K562 (cell line): ENCODE results near the gene COQ8A. TPM values are rescaled to one million over a fixed set of nuclear protein-coding genes. Genes with fewer than 3 reads are reported as not detected.

Source experiments
- CXXC5 ChIP-seq: fragments of 250-450 bp; sonication (Bioruptor Pico); IDR thresholded peaks from 2 replicates; pipeline ENCODE4 v1.8.0; 2022; ENCODE audit warnings: inconsistent platforms, mild to moderate bottlenecking, moderate library complexity
- DNMT1 ChIP-seq: fragments of 450-650 bp; IDR thresholded peaks from 2 replicates; pipeline ENCODE4 v1.6.1; 2016; ENCODE audit warnings: antibody characterized with exemption, mild to moderate bottlenecking
- EP300 ChIP-seq: IDR thresholded peaks from 2 replicates; pipeline ENCODE4 v1.6.1; 2012; ENCODE audit warnings: low read length, improper control_type of control experiment
- ESRRB ChIP-seq: fragments of 250-450 bp; sonication (Bioruptor Pico); IDR thresholded peaks from 2 replicates; pipeline ENCODE4 v1.5.0; 2020; ENCODE audit warnings: mild to moderate bottlenecking, moderate library complexity, borderline replicate concordance
- ETV5 ChIP-seq: sonication (generic); formaldehyde crosslinking; IDR thresholded peaks from 2 replicates; pipeline ENCODE4 v1.4.0; 2020; ENCODE audit warnings: low read depth, mild to moderate bottlenecking, missing genetic modification reagents
- ETV6 ChIP-seq, 3 experiments: fragments of 150-350 bp in 1 of 3; sonication (generic) in 1 of 3; formaldehyde crosslinking in 1 of 3; IDR thresholded peaks; 2 replicates each; pipeline versions ENCODE4 v1.6.1 to v1.8.0; 2014 to 2022; ENCODE audit warnings: borderline replicate concordance in 2 of 3, low read depth in 2 of 3, antibody characterized with exemption in 1 of 3, low read length in 1 of 3, mild to moderate bottlenecking in 1 of 3, missing genetic modification reagents in 1 of 3
- FOXA3 ChIP-seq, 2 experiments: fragments of 450-650 bp in 1 of 2; sonication (generic) in 1 of 2; formaldehyde crosslinking; IDR thresholded peaks in 1 of 2; conservative IDR thresholded peaks in 1 of 2; 2 replicates each; pipeline versions ENCODE4 v1.4.0 to v1.8.0; 2020 to 2022; ENCODE audit warnings: mild to moderate bottlenecking in 2 of 2, missing genetic modification reagents in 1 of 2
- HDAC6 ChIP-seq: IDR thresholded peaks from 2 replicates; pipeline ENCODE4 v1.6.1; 2012; ENCODE audit warnings: low read depth, mild to moderate bottlenecking, control low read depth, inconsistent platforms, low read length, moderate library complexity
- NCOA1 ChIP-seq: fragments of 450-650 bp; IDR thresholded peaks from 2 replicates; pipeline ENCODE4 v1.6.1; 2016; ENCODE audit warnings: low read depth
- NFATC3 ChIP-seq: fragments of 450-650 bp; IDR thresholded peaks from 2 replicates; pipeline ENCODE4 v1.6.1; 2017; ENCODE audit warnings: mild to moderate bottlenecking
- NFIC ChIP-seq: fragments of 450-650 bp; IDR thresholded peaks from 2 replicates; pipeline ENCODE4 v1.6.1; 2017; ENCODE audit warnings: mild to moderate bottlenecking, inconsistent platforms
- PHF8 ChIP-seq: fragments of 200-600 bp; sonication (generic); IDR thresholded peaks from 2 replicates; pipeline ENCODE4 v1.6.1; 2012; ENCODE audit warnings: mixed run types, mild to moderate bottlenecking, inconsistent platforms, low read length, moderate library complexity, borderline replicate concordance
- PRPF4 ChIP-seq: fragments of 200-400 bp; formaldehyde crosslinking; IDR thresholded peaks from one replicate; pipeline ENCODE4 v1.6.1; 2017; ENCODE audit warnings: low read length, low read depth, mild to moderate bottlenecking; ENCODE audit not compliant: insufficient read depth, poor library complexity, severe bottlenecking
- PURB ChIP-seq: sonication (generic); formaldehyde crosslinking; IDR thresholded peaks from 2 replicates; pipeline ENCODE4 v1.9.0; 2021; ENCODE audit warnings: low read depth, mild to moderate bottlenecking, missing genetic modification reagents
- RCOR1 ChIP-seq, 2 experiments: IDR thresholded peaks; 2 replicates each; pipeline ENCODE4 v1.6.1; 2012; ENCODE audit warnings: low read depth in 2 of 2, low read length in 2 of 2, borderline replicate concordance in 1 of 2, improper control_type of control experiment in 1 of 2
- SETDB1 ChIP-seq: IDR thresholded peaks from one replicate; pipeline ENCODE4 v1.6.1; 2012; ENCODE audit warnings: low read length, control low read depth, inconsistent platforms
- TFAM ChIP-seq: fragments of 250-450 bp; sonication (Bioruptor Pico); conservative IDR thresholded peaks from 2 replicates; pipeline ENCODE4 v1.5.0; 2021; ENCODE audit warnings: mild to moderate bottlenecking, moderate library complexity
- ZBED1 ChIP-seq: IDR thresholded peaks from 2 replicates; pipeline ENCODE4 v1.6.1; 2014
- ZKSCAN1 ChIP-seq: fragments of 150-350 bp; IDR thresholded peaks from 2 replicates; pipeline ENCODE4 v1.6.1; 2016; ENCODE audit warnings: low read depth, low read length
- ZNF76 ChIP-seq: fragments of 250-450 bp; sonication (Bioruptor Pico); IDR thresholded peaks from 2 replicates; pipeline ENCODE4 v1.4.0; 2020; ENCODE audit warnings: mild to moderate bottlenecking, moderate library complexity, borderline replicate concordance
- polyA plus RNA-seq, 8 experiments: library from polyadenylated mRNA; depleted of rRNA in 4 of 8; stranded (reverse) in 5 of 8; unstranded in 3 of 8; fragments of >200 nt; fragmentation: Nextera tagmentation in 2 of 8; fragmentation: Illumina TruSeq in 1 of 8; extraction: Ambion mirVana in 2 of 8; extraction: Trizol in 1 of 8; gene quantifications; 2 replicates each; pipeline versions ENCODE4 v1.2.1 to v1.2.3, GENCODE V29; 2011 to 2014; ENCODE audit warnings: inconsistent platforms in 1 of 8, missing spikeins in 1 of 8
- total RNA-seq, 7 experiments: library from RNA; depleted of rRNA in 6 of 7; stranded (reverse); fragments of >200 nt in 6 of 7; fragmentation: Illumina TruSeq in 2 of 7; extraction: Trizol in 2 of 7; gene quantifications; 2 replicates each; pipeline versions ENCODE4 v1.2.1 to v1.2.3, GENCODE V29; 2011 to 2021; ENCODE audit warnings: low replicate concordance in 1 of 7
- TF ChIP-seq, protein P1 (sequence below): fragments of 450-650 bp; formaldehyde crosslinking; IDR thresholded peaks from 2 replicates; pipeline ENCODE4 v1.4.0; 2020; ENCODE audit warnings: mild to moderate bottlenecking
- TF ChIP-seq, protein P2 (sequence below): sonication (generic); formaldehyde crosslinking; IDR thresholded peaks from 2 replicates; pipeline ENCODE4 v1.8.0; 2022; ENCODE audit warnings: missing genetic modification reagents, mild to moderate bottlenecking, borderline replicate concordance
- TF ChIP-seq, protein P3 (sequence below), 3 experiments: fragments of 200-800 bp in 1 of 3; sonication (Bioruptor generic) in 1 of 3; sonication (generic) in 1 of 3; formaldehyde crosslinking in 1 of 3; IDR thresholded peaks; 2 replicates each; pipeline versions ENCODE4 v1.6.1 to v1.8.0; 2016 to 2022; ENCODE audit warnings: mild to moderate bottlenecking in 2 of 3, missing compliant biosample characterization in 2 of 3, missing genetic modification characterization in 2 of 3, missing genetic modification reagents in 1 of 3
- TF ChIP-seq, protein P4 (sequence below): fragments of 250-450 bp; sonication (Bioruptor Pico); IDR thresholded peaks from 2 replicates; pipeline ENCODE4 v1.9.0; 2021; ENCODE audit warnings: mild to moderate bottlenecking

Gene COQ8A
- total and polyA plus RNA-seq, 9 of the 15 experiments (the other 6 are each of a cell fraction or from before 2014, with no cell fraction given): 2.6 to 54.3 (median 32.4) TPM

DNA sequence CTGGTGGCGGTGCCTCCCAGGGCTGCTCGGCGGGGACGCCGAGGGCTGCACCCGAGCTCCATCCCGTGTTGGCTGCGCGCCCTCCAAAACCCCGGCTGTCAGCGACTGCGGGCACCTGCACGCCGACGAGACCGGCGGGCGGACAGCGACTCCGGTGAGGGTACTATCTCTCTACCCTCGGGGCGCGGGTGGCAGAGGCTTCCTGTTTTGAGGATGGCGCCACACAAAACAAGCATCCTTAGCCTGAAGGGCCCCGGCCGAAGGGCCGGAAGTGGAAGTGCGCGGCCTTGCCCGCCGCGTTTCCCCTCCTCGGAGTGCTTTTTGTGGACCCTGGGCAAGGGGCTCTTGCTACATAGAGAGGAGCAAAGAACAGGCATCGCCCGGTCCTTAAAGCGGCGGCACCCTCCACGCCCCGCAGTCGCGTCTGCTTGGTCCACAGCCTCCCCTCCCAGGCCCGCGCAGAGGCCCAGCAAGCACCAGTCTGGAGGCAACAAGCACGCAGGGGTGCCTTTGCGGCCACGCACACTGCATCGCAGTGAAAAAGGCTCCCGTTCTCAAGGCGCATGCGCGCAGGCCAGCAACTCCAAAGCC lies 561 bp upstream of the COQ8A start (continued):
- TF ChIP-seq TFAM (CRISPR knock-in tag) (no peak), SETDB1 (no peak), ETV5 (CRISPR knock-in tag) (peak; percentile 85), PHF8 (peak; percentile 99), NCOA1 (no peak), ETV6 (IDR thresholded peaks at IDR 0.05; ENCODE audit: borderline replicate concordance in 1 of 2, low read depth in 2 of 2, low read length in 1 of 2) (no peak), ETV6 (CRISPR knock-in tag; IDR thresholded peaks at IDR 0.05; ENCODE audit: borderline replicate concordance) (peak; percentile 84), HDAC6 (no peak), ZNF76 (CRISPR knock-in tag) (peak; percentile 72; the same call in 1 of the 2 replicates), RCOR1 (IDR thresholded peaks at IDR 0.05; ENCODE audit: borderline replicate concordance in 1 of 2, low read depth in 2 of 2, low read length in 2 of 2) (no peak), ZBED1 (peak; percentile 54; the same call in 1 of the 2 replicates), CXXC5 (no peak), NFIC (peak; percentile 53; the same call in 1 of the 2 replicates), FOXA3 (CRISPR knock-in tag; conservative IDR thresholded peaks at IDR 0.05 in 1 of 2, IDR thresholded peaks at IDR 0.05 in 1 of 2) (no peak; a peak in 1 of 4 replicates), ZKSCAN1 (peak; percentile 57; the same call in 1 of the 2 replicates), PRPF4 (no peak), ESRRB (CRISPR knock-in tag) (no peak), EP300 (no peak; the same call in none of the 2 replicates), NFATC3 (no peak), DNMT1 (no peak), PURB (no peak)
- TF ChIP-seq, protein P1, sequence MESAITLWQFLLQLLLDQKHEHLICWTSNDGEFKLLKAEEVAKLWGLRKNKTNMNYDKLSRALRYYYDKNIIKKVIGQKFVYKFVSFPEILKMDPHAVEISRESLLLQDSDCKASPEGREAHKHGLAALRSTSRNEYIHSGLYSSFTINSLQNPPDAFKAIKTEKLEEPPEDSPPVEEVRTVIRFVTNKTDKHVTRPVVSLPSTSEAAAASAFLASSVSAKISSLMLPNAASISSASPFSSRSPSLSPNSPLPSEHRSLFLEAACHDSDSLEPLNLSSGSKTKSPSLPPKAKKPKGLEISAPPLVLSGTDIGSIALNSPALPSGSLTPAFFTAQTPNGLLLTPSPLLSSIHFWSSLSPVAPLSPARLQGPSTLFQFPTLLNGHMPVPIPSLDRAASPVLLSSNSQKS (CRISPR knock-in tag): no peak
- TF ChIP-seq, protein P2, sequence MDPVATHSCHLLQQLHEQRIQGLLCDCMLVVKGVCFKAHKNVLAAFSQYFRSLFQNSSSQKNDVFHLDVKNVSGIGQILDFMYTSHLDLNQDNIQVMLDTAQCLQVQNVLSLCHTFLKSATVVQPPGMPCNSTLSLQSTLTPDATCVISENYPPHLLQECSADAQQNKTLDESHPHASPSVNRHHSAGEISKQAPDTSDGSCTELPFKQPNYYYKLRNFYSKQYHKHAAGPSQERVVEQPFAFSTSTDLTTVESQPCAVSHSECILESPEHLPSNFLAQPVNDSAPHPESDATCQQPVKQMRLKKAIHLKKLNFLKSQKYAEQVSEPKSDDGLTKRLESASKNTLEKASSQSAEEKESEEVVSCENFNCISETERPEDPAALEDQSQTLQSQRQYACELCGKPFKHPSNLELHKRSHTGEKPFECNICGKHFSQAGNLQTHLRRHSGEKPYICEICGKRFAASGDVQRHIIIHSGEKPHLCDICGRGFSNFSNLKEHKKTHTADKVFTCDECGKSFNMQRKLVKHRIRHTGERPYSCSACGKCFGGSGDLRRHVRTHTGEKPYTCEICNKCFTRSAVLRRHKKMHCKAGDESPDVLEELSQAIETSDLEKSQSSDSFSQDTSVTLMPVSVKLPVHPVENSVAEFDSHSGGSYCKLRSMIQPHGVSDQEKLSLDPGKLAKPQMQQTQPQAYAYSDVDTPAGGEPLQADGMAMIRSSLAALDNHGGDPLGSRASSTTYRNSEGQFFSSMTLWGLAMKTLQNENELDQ (CRISPR knock-in tag): peak; percentile 97; the same call in 1 of the 2 replicates
- TF ChIP-seq, protein P3, sequence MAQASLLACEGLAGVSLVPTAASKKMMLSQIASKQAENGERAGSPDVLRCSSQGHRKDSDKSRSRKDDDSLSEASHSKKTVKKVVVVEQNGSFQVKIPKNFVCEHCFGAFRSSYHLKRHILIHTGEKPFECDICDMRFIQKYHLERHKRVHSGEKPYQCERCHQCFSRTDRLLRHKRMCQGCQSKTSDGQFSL (CRISPR knock-in tag; IDR thresholded peaks at IDR 0.05): no peak
- TF ChIP-seq, protein P3 (tag; IDR thresholded peaks at IDR 0.05): no peak
- TF ChIP-seq, protein P4, sequence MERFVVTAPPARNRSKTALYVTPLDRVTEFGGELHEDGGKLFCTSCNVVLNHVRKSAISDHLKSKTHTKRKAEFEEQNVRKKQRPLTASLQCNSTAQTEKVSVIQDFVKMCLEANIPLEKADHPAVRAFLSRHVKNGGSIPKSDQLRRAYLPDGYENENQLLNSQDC (CRISPR knock-in tag): 0 out of 2 replicates have a peak, but pooled peaks have one; percentile 25
